RWPE2 (cell line): ENCODE data around the gene RENBP.
A peak's percentile ranks its signal among the peaks of the same experiment; 100 is the strongest.

Experiments
- ATAC-seq: fragments of 200-7000 bp; cut with Tn5 transposase; 3 replicates; pipeline ENCODE4 v1.9.1; 2021; ENCODE audit warnings: low read depth
- DNase-seq: peaks from one replicate; pipeline ENCODE4 v3.0.0-alpha.2; 2020; ENCODE audit warnings: low spot score
- H3K27ac ChIP-seq: fragments of 450-650 bp; 2 replicates; pipeline ENCODE4 v1.5.1; 2017; ENCODE audit warnings: mild to moderate bottlenecking; ENCODE audit not compliant: poor library complexity, severe bottlenecking
- H3K27me3 ChIP-seq: fragments of 250-450 bp; sonication (Bioruptor Pico); 2 replicates; pipeline ENCODE4 v1.5.1; 2021; ENCODE audit warnings: mild to moderate bottlenecking, moderate library complexity; ENCODE audit not compliant: insufficient read depth, poor library complexity, severe bottlenecking
- H3K36me3 ChIP-seq: fragments of 250-450 bp; sonication (Bioruptor Pico); 2 replicates; pipeline ENCODE4 v1.5.1; 2020; ENCODE audit warnings: low read depth, mild to moderate bottlenecking, moderate library complexity
- H3K4me1 ChIP-seq: fragments of 250-450 bp; sonication (Bioruptor Pico); 2 replicates; pipeline ENCODE4 v1.5.1; 2021; ENCODE audit warnings: mild to moderate bottlenecking, moderate library complexity; ENCODE audit not compliant: insufficient read depth, poor library complexity, severe bottlenecking
- H3K4me3 ChIP-seq: fragments of 250-450 bp; sonication (Bioruptor Pico); 2 replicates; pipeline ENCODE4 v1.5.1; 2021; ENCODE audit warnings: mild to moderate bottlenecking, moderate library complexity; ENCODE audit not compliant: severe bottlenecking
- H3K9me3 ChIP-seq: fragments of 250-450 bp; sonication (Bioruptor Pico); 2 replicates; pipeline ENCODE4 v1.5.1; 2021; ENCODE audit warnings: mild to moderate bottlenecking, moderate library complexity; ENCODE audit not compliant: severe bottlenecking
- TF ChIP-seq, protein P1 (sequence below): fragments of 450-650 bp; IDR thresholded peaks from one replicate; pipeline ENCODE4 v1.5.1; 2017; ENCODE audit warnings: mild to moderate bottlenecking, moderate library complexity; ENCODE audit not compliant: poor library complexity, severe bottlenecking

The RENBP gene

DNA sequence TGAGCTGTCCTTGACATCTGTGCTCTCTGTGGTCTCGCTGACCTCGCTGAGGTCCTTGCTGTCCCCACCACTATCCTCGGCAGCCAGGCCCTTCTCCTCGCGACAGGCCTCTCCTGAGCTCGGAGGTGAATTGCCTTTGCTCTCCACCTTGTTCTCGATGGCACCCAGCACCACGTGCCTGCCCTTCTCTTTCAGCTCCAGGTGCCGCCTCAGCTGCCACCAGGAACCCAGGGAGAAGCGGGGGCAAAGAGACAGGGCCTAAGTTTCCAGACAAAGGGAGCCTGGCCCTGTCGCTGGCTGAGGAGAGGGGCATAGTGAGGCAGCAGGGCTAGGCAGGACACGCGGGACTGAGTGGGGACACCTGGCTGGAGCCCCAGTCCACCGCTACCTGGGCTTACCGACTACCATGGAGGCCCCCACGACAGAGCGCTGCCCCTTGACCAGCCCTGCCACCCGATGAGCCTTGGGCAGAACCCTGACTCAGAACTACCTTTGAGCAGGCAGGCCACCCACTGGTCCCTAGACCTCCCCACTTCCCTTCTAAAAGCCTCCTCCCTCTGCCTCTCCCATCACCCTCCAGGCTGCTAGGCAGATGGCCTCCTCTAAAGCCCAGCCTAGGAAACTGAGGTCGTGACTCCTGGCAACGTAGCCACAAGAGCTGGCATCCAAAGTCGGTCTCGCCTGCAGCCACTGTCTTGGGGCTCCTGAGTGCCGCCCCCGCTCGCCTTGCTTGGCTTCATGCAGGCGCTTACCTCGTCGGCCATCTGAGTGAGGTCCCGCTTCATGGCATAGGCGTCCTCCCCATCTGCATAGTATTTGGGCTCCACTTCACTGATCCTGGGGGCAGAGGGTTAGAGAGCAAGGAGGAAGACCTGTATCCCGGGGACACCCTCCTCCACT, 14.2 kb downstream of the RENBP start:
- H3K27ac ChIP-seq, result no peak overlapping the region

DNA sequence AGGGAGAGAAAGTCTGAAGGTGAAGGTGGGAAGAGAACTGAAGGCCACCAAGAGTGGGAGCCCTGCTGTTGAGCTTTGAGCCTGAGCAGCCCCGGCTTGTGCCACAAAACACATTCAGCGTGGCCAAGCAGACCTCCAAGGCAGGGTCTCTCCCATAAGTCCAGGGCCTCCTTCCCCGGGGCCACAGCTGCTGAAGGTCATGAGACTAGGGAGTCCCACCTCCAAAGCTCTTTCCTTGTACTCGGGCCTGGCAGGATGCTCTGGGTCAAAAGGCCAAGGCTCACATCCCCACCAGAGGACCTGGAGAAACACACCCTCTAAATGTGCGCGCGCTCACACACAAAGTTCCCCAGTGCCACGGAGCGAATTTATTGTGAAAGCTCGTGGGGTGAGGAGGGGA, 14.9 kb downstream of the RENBP start:
- ATAC-seq, result no peak

More for the DNA sequence above, 14.2 kb downstream of the RENBP start:
- Histone ChIP-seq H3K4me1 (no peaks in the 10 kb centered on the region), H3K36me3 (peaks cover 12% of the 10 kb centered on the region), H3K4me3 (no peak overlapping the region), H3K9me3 (no peaks in the 10 kb centered on the region), H3K27me3 (no peaks in the 10 kb centered on the region)
- ATAC-seq (no peak), DNase-seq (no peak)
- TF ChIP-seq, protein P1, sequence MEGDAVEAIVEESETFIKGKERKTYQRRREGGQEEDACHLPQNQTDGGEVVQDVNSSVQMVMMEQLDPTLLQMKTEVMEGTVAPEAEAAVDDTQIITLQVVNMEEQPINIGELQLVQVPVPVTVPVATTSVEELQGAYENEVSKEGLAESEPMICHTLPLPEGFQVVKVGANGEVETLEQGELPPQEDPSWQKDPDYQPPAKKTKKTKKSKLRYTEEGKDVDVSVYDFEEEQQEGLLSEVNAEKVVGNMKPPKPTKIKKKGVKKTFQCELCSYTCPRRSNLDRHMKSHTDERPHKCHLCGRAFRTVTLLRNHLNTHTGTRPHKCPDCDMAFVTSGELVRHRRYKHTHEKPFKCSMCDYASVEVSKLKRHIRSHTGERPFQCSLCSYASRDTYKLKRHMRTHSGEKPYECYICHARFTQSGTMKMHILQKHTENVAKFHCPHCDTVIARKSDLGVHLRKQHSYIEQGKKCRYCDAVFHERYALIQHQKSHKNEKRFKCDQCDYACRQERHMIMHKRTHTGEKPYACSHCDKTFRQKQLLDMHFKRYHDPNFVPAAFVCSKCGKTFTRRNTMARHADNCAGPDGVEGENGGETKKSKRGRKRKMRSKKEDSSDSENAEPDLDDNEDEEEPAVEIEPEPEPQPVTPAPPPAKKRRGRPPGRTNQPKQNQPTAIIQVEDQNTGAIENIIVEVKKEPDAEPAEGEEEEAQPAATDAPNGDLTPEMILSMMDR, result no peak

DNA sequence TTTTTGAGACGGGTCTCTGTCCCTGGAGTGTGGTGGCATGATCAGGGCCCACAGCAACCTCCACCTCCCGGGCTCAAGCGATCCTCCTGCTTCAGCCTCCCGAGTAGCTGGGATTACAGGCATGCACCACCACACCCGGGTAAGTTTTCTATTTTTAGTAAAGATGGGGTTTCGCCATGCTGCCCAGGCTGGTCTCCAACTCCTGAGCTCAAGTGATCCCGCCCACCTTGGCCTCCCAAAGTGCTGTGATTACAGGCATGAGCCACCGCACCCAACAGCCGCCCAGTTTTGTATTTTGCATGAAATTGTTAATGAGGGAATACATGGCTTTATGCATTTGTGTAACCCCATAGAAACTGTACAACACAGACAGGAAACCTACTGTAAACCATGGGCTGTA, 15.6 kb downstream of the RENBP start:
- Histone ChIP-seq H3K27me3 (no peaks in the 10 kb centered on the region), H3K4me3 (no peak overlapping the region), H3K36me3 (peaks cover 11% of the 10 kb centered on the region), H3K4me1 (no peaks in the 10 kb centered on the region), H3K9me3 (no peaks in the 10 kb centered on the region), H3K27ac (peak overlapping the region; percentile 91)
- no peak for DNase-seq
- ATAC-seq, result no peak
- TF ChIP-seq, protein P1, result no peak

More for the DNA sequence above, 14.9 kb downstream of the RENBP start:
- Histone ChIP-seq H3K27ac (no peak overlapping the region), H3K4me3 (no peak overlapping the region), H3K4me1 (no peaks in the 10 kb centered on the region), H3K36me3 (peaks cover 12% of the 10 kb centered on the region), H3K27me3 (no peaks in the 10 kb centered on the region), H3K9me3 (no peaks in the 10 kb centered on the region)
- TF ChIP-seq, protein P1, result no peak
- DNase-seq, result no peak

DNA sequence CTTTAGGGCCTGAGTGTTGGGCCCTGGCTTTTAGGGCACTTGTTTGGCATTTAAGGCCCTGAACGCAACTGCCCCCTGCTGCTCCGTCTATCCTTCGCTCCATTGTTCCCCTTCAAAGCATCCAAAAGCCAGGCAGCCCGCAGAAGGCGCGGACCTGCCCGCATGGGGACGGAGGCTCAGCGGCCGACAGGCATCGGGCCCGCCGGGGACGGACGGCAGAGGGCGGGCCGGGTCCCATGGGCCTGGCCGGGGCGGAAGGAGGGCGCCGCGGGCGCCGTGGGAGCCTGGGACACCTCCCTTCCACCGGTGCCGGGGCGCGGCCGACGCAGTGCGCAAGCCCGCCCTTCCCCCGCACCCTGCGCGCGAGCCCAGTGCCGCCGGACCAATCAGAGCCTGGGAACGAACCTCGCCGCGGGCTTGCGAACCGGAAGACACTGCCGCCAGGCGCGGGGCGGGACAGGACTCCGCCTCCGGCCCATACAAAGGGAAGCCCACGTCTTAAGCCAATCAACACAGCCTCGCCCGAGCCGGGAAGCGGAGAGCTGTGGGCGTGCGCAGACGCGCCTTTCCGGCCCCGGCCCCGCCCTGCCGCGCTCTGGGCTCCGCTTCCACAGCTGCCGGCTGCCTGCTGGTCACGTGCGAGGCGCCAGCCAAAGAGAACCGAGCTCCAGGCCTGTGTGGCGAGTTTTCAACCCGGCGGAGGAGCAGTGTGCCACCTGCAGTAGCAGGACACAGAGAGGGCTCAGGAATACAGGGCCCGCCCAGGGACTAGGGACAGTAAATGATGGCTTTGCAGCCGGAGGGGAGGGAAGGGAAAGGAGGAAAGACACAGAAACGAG, 16.3 kb downstream of the RENBP start:
- no peaks in the 10 kb centered on the region for H3K27me3 ChIP-seq
- no peaks in the 10 kb centered on the region for H3K4me1 ChIP-seq
- ATAC-seq (peak; percentile 91), DNase-seq (peak; percentile 94)
- peak overlapping the region; percentile 91 for H3K27ac ChIP-seq
- no peaks in the 10 kb centered on the region for H3K9me3 ChIP-seq
- peaks cover 4% of the 10 kb centered on the region for H3K36me3 ChIP-seq
- TF ChIP-seq, protein P1, result peak; percentile 11
- peak overlapping the region; percentile 63 for H3K4me3 ChIP-seq
